K562 (cell line): ENCODE measurements around the gene AIF1. TPM values are rescaled to one million over a fixed set of nuclear protein-coding genes. Genes with fewer than 3 reads are reported as not detected.
A peak's percentile ranks its signal among the peaks of the same experiment; 100 is the strongest.

Experiments
- BMI1 ChIP-seq: fragments of 150-350 bp; IDR thresholded peaks from 2 replicates; pipeline ENCODE4 v1.6.1; 2014; ENCODE audit warnings: low read length
- CBFA2T2 ChIP-seq: fragments of 450-650 bp; conservative IDR thresholded peaks from 2 replicates; pipeline ENCODE4 v1.6.1; 2017; ENCODE audit warnings: mild to moderate bottlenecking
- CBFB ChIP-seq: sonication (generic); formaldehyde crosslinking; IDR thresholded peaks from 2 replicates; pipeline ENCODE4 v1.4.0; 2020; ENCODE audit warnings: mild to moderate bottlenecking, missing genetic modification reagents
- ETV1 ChIP-seq: fragments of 450-650 bp; conservative IDR thresholded peaks from 2 replicates; pipeline ENCODE4 v1.6.1; 2016; ENCODE audit warnings: missing genetic modification characterization, control low read depth, low read depth, missing compliant biosample characterization
- GATA2 ChIP-seq: sonication (generic); formaldehyde crosslinking; IDR thresholded peaks from 2 replicates; pipeline ENCODE4 v1.4.0; 2020; ENCODE audit warnings: mild to moderate bottlenecking, missing genetic modification reagents
- KAT7 ChIP-seq: sonication (generic); formaldehyde crosslinking; IDR thresholded peaks from 2 replicates; pipeline ENCODE4 v1.8.0; 2022; ENCODE audit warnings: missing genetic modification reagents, mild to moderate bottlenecking, borderline replicate concordance
- KDM4B ChIP-seq, 2 experiments: fragments of 450-650 bp in 1 of 2; sonication (generic) in 1 of 2; IDR thresholded peaks; 2 replicates each; pipeline ENCODE4 v1.6.1; 2016 to 2017; ENCODE audit warnings: borderline replicate concordance in 2 of 2, antibody characterized with exemption in 1 of 2, low read depth in 1 of 2, mild to moderate bottlenecking in 1 of 2
- LEF1 ChIP-seq: fragments of 450-650 bp; IDR thresholded peaks from 2 replicates; pipeline ENCODE4 v1.6.1; 2016; ENCODE audit warnings: mild to moderate bottlenecking
- MEF2D ChIP-seq: conservative IDR thresholded peaks from 2 replicates; pipeline ENCODE4 v1.6.1; 2016; ENCODE audit warnings: low read depth, missing genetic modification characterization, missing compliant biosample characterization
- MEIS2 ChIP-seq: fragments of 450-650 bp; IDR thresholded peaks from 2 replicates; pipeline ENCODE4 v1.6.1; 2014; ENCODE audit warnings: mild to moderate bottlenecking; ENCODE audit not compliant: partially characterized antibody
- MITF ChIP-seq: IDR thresholded peaks from 2 replicates; pipeline ENCODE4 v1.6.1; 2014; ENCODE audit warnings: antibody characterized with exemption
- NFE2L1 ChIP-seq: fragments of 450-650 bp; IDR thresholded peaks from 2 replicates; pipeline ENCODE4 v1.6.1; 2016; ENCODE audit warnings: missing genetic modification characterization, low read depth, mild to moderate bottlenecking, missing compliant biosample characterization, moderate library complexity, borderline replicate concordance
- POLR2B ChIP-seq: fragments of 450-650 bp; IDR thresholded peaks from 2 replicates; pipeline ENCODE4 v1.6.1; 2018; ENCODE audit warnings: low read depth; ENCODE audit not compliant: partially characterized antibody
- PREB ChIP-seq: sonication (generic); formaldehyde crosslinking; IDR thresholded peaks from 2 replicates; pipeline ENCODE4 v1.8.1; 2023; ENCODE audit warnings: mild to moderate bottlenecking, missing genetic modification reagents
- PTRF ChIP-seq: fragments of 450-650 bp; IDR thresholded peaks from 2 replicates; pipeline ENCODE4 v1.6.1; 2016; ENCODE audit warnings: mild to moderate bottlenecking, missing genetic modification characterization, missing compliant biosample characterization
- RB1 ChIP-seq: fragments of 450-650 bp; IDR thresholded peaks from 2 replicates; pipeline ENCODE4 v1.6.1; 2017; ENCODE audit warnings: low read depth, mild to moderate bottlenecking
- SAFB ChIP-seq: fragments of 200-400 bp; formaldehyde crosslinking; IDR thresholded peaks from 2 replicates; pipeline ENCODE4 v1.6.1; 2017; ENCODE audit warnings: low read depth, low read length, borderline replicate concordance
- SMAD3 ChIP-seq: fragments of 450-650 bp; formaldehyde crosslinking; conservative IDR thresholded peaks from 2 replicates; pipeline ENCODE4 v1.4.0; 2020; ENCODE audit warnings: mild to moderate bottlenecking
- TBL1XR1 ChIP-seq, 2 experiments: IDR thresholded peaks; 2 replicates each; pipeline ENCODE4 v1.6.1; 2012; ENCODE audit warnings: improper control_type of control experiment in 2 of 2, low read length in 2 of 2, mild to moderate bottlenecking in 1 of 2
- ZKSCAN3 ChIP-seq: fragments of 250-450 bp; sonication (Bioruptor Pico); IDR thresholded peaks from 2 replicates; pipeline ENCODE4 v1.4.0; 2020
- ZKSCAN8 ChIP-seq: fragments of 200-800 bp; sonication (Bioruptor generic); IDR thresholded peaks from 2 replicates; pipeline ENCODE4 v1.6.1; 2016; ENCODE audit warnings: missing genetic modification characterization, missing compliant biosample characterization
- ZNF232 ChIP-seq: sonication (generic); formaldehyde crosslinking; IDR thresholded peaks from 2 replicates; pipeline ENCODE4 v1.8.0; 2022; ENCODE audit warnings: mild to moderate bottlenecking, missing genetic modification reagents
- ZNF253 ChIP-seq: fragments of 250-450 bp; sonication (Bioruptor Pico); conservative IDR thresholded peaks from 2 replicates; pipeline ENCODE4 v1.6.1; 2021; ENCODE audit warnings: mild to moderate bottlenecking
- ZNF324 ChIP-seq: fragments of 250-450 bp; sonication (Bioruptor Pico); IDR thresholded peaks from 2 replicates; pipeline ENCODE4 v1.4.0; 2020; ENCODE audit warnings: mild to moderate bottlenecking
- polyA plus RNA-seq, 8 experiments: library from polyadenylated mRNA; depleted of rRNA in 4 of 8; stranded (reverse) in 5 of 8; unstranded in 3 of 8; fragments of >200 nt; fragmentation: Nextera tagmentation in 2 of 8; fragmentation: Illumina TruSeq in 1 of 8; extraction: Ambion mirVana in 2 of 8; extraction: Trizol in 1 of 8; gene quantifications; 2 replicates each; pipeline versions ENCODE4 v1.2.1 to v1.2.3, GENCODE V29; 2011 to 2014; ENCODE audit warnings: inconsistent platforms in 1 of 8, missing spikeins in 1 of 8
- total RNA-seq, 7 experiments: library from RNA; depleted of rRNA in 6 of 7; stranded (reverse); fragments of >200 nt in 6 of 7; fragmentation: Illumina TruSeq in 2 of 7; extraction: Trizol in 2 of 7; gene quantifications; 2 replicates each; pipeline versions ENCODE4 v1.2.1 to v1.2.3, GENCODE V29; 2011 to 2021; ENCODE audit warnings: low replicate concordance in 1 of 7
- TF ChIP-seq, protein P1 (sequence below): fragments of 450-650 bp; IDR thresholded peaks from 2 replicates; pipeline ENCODE4 v1.6.1; 2018; ENCODE audit warnings: mild to moderate bottlenecking, low read depth; ENCODE audit not compliant: partially characterized antibody
- TF ChIP-seq, protein P2 (sequence below): fragments of 250-450 bp; sonication (Bioruptor Pico); IDR thresholded peaks from 2 replicates; pipeline ENCODE4 v1.6.1; 2021; ENCODE audit warnings: mild to moderate bottlenecking

Gene AIF1
- total and polyA plus RNA-seq, 9 of the 15 experiments (the other 6 are each of a cell fraction or from before 2014, with no cell fraction given), result 9.4 to 33.4 (median 19.4) TPM

DNA sequence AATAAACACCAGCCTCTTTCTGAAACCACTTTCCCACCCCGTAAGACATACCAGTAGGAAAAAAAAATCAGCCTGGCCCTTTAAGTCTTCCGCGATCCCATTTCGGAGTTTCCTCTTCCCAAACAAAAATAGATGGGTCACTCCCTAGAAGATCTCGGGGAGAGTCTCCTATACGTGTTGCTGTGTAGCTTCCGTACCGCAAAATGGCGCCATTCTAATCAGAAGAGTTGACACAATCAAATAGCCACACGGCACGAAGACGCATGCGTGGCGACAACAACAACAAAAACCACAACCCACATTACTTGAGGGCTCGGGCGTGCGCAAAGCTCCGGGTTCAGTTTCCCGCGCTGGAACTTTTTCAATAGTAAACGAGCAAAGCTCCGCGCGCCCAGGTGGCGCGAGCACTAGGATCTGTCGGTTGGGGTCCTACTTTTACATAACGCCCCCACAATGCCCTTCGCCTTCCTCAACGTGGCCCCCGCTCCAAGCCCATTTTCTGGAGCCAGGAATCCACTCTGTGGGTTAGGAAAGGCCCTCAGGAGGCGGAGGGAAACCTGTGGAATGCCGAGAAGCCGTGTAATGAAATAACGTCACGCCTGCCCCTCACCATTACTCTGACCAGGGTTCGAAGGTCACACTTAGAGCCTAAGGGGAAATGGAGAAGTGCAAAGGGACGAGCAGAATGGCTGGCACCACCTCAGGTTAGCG, 49.9 kb downstream of the AIF1 start, which contains the start of gene GPANK1 (continued):
- TF ChIP-seq, protein P1, sequence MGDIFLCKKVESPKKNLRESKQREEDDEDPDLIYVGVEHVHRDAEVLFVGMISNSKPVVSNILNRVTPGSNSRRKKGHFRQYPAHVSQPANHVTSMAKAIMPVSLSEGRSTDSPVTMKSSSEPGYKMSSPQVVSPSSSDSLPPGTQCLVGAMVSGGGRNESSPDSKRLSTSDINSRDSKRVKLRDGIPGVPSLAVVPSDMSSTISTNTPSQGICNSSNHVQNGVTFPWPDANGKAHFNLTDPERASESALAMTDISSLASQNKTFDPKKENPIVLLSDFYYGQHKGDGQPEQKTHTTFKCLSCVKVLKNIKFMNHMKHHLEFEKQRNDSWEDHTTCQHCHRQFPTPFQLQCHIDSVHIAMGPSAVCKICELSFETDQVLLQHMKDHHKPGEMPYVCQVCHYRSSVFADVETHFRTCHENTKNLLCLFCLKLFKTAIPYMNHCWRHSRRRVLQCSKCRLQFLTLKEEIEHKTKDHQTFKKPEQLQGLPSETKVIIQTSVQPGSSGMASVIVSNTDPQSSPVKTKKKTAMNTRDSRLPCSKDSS, result no peak
- TF ChIP-seq TBL1XR1 (IDR thresholded peaks at IDR 0.05; ENCODE audit: low read length in 2 of 2) (peak in 1 of 2 experiments; percentile 54; a peak in 2 of 4 replicates), ZKSCAN8 (no peak), RB1 (no peak), ETV1 (tag) (peak; percentile 70), PREB (peak; percentile 99), SAFB (no peak), ZNF253 (no peak; the same call in 1 of the 2 replicates), ZNF232 (CRISPR knock-in tag) (peak; percentile 71; the same call in 1 of the 2 replicates), CBFA2T2 (no peak), POLR2B (peak; percentile 58), CBFB (CRISPR knock-in tag) (peak; percentile 98), MEIS2 (peak; percentile 91), KAT7 (CRISPR knock-in tag) (peak; percentile 100), MITF (no peak), ZNF324 (CRISPR knock-in tag) (peak; percentile 9; the same call in 1 of the 2 replicates), KDM4B (IDR thresholded peaks at IDR 0.05; ENCODE audit: borderline replicate concordance in 2 of 2, low read depth in 1 of 2) (0 out of 4 replicates have a peak, but pooled peaks of 1 of the 2 experiments have one; percentile 61), BMI1 (no peak), GATA2 (CRISPR knock-in tag) (no peak; the same call in 1 of the 2 replicates), NFE2L1 (tag) (no peak), PTRF (tag) (no peak), MEF2D (tag) (peak; percentile 76; the same call in 1 of the 2 replicates), LEF1 (no peak; the same call in 1 of the 2 replicates), SMAD3 (CRISPR knock-in tag) (peak; percentile 89), ZKSCAN3 (no peak)
- TF ChIP-seq, protein P2, sequence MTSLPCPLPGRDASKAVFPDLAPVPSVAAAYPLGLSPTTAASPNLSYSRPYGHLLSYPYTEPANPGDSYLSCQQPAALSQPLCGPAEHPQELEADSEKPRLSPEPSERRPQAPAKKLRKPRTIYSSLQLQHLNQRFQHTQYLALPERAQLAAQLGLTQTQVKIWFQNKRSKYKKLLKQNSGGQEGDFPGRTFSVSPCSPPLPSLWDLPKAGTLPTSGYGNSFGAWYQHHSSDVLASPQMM (CRISPR knock-in tag), result no peak
